Embryonic facial prominence (tissue), 1 donor: ENCODE data around the gene SAP30BP.

ENCODE experiments used
- DNase-seq: peaks from one replicate; pipeline ENCODE4 v3.0.0-alpha.2; 2016; ENCODE audit errors: extremely low spot score

The SAP30BP gene

GRCh38 chr17:75647061-75647460 is 20.1 kb upstream of the SAP30BP start:
- DNase-seq = no peak

DNA sequence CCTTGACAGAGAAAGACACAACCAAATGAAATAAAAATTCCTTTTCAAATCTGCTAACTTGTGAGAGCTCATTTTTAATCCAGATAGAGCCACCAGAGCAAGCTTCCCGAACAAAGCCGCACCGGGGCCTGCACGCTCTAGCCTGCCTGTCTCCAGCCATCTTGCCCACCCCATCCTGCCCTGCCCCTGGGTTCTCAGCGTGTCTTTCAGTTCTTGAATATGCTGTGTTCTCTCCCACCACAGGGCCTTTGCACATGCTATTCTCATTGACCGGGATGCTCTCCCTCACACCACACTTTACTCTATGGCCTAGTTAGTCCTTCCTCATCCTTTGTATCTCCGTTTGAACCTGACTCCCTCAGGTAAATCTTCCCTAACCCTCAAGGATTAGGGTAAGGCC is 19.2 kb upstream of the SAP30BP start:
- no peak for DNase-seq

GRCh38 chr17:75649687-75650086 is 17.5 kb upstream of the SAP30BP start:
- no peak for DNase-seq

DNA sequence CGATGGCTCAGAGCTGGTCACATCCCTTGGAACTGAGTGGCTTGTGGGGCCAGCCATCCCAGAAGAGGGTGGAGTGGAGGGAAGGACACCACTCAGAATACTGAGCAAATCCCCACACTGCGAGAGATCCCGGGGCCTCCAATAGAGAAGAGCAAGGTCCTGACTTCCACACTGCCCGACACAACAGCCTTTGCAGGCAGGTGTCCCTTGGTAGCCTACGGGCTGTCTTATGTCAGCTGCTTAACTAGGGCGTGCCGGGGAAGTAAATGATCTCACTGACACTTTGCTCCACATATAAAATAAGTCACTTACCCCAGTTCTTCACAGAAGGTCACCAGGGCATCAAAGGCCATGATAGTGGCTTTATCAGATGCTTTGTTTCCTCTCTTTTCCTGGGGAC is 16.3 kb upstream of the SAP30BP start:
- DNase-seq = no peak

DNA sequence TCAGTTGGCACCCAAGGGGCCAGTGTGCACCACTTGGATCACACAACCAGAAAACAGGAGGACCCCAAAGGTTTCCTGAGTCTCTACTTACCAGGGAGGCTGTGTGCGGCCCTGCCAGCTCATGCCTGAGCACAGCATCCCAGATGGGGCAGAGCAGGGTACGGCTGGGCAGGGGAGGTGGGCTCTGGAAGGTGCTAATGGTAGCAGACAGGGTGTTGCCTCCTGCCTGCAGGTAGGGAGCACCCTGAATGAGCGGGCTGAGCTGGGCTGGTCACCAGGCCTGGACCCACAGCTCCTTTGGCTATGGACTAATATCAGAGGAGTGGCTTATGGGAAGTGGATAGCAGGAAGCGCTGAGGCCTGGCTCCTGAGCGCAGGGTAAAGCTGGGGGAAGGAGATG is 14.8 kb upstream of the SAP30BP start:
- DNase-seq = no peak

GRCh38 chr17:75652934-75653549 is 14.1 kb upstream of the SAP30BP start:
- DNase-seq = no peak

DNA sequence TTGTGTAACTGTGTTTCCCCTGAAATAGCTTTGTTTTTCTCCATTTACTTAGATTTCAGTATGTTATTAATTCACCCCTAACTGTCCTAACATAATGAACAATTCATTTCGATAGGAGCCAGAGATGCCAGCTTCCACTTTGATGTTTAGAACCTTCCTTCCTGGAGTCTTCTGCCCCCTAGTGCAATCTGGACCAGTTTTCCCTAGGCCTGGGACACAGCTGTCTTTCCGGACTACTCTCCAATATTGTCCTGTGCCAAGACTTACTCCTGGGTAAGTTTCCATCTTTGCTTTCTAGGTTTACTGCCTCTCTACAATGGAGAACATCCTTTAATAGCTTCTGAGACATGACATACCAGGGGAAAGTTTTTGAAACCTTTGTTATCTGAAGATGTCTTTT is 13.0 kb upstream of the SAP30BP start:
- no peak for DNase-seq

DNA sequence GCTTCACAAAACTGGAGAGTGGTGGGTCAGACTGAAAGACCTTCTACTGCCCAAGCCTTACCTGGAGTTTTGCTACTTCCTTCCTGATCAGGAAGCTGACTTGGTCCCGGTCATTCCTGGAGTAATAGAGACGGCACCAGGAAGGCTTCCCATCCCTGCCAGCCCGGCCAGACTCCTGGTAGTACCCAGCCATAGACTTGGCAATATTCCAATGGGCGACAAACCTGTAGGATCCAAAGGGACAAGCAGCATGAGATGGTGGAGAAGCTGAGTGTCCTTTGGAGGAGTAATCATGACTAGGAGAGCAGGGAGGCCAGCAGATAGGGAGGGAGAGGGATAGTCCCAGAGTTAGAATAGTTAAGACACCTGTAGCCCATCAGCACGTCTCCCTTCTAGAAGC is 8.9 kb upstream of the SAP30BP start:
- DNase-seq = no peak

GRCh38 chr17:75661531-75661930 is 5.6 kb upstream of the SAP30BP start:
- DNase-seq = no peak

GRCh38 chr17:75662511-75662910 is 4.6 kb upstream of the SAP30BP start:
- DNase-seq = no peak

- DNase-seq = no peak
Observed at GRCh38 chr17:75664099-75664549, 3.0 kb upstream of the SAP30BP start.

DNA sequence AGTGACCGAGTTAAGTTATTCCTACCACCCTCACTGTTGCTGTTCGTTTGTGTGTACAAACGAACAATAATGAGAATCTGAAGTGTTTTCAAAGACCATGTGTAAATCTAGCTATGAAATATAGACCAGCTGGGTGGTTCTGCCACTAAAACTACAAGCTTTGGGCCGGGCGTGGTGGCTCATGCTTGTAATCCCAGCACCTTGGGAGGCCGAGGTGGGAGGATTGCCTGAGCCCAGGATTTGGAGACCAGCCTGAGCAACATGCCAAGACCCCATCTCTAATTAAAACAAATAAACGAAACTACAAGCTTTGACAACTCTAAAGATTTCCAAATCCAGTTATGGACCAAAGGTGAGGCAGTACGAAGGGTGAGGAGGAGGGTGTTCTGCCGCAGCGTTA is 1.2 kb upstream of the SAP30BP start:
- no peak for DNase-seq

DNA sequence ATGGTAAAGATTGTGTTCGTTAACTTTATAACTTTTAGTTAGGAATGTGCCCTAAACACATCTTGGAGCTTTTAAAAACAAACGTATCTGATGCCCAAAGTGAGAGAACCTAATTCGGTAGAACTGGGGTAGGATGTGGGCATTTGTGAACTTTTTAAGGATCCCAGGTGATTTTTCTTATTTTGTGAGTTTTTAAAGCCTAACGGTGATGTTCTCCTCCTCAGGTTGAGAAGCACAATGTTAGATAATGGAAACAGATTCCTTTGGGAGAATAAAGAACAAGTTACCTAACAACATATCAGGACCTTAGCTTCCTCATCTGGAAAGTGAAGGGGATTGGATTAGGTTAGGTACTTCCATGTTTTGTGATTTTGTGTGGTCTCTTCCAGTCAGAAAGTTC is 687 bp downstream of the SAP30BP start:
- no peak for DNase-seq

DNA sequence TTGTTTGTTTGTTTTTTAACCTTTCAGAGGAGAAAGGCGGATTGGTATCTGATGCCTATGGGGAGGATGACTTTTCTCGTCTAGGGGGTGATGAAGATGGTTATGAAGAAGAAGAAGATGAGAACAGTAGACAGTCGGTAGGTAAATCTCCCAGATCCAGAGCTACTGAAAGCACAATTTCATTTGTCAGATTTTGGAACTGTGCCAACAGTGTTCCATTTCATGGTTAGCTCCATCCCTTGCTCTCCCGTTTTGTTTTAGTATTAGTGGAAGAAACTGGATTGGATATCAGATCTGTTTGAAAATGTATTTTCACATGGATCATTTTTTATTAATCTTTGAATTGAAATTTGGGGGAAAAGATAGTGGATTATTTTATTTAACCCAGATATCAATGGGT is 1.4 kb downstream of the SAP30BP start:
- no peak for DNase-seq

GRCh38 chr17:75670868-75671267 is 3.7 kb downstream of the SAP30BP start:
- DNase-seq = no peak

DNA sequence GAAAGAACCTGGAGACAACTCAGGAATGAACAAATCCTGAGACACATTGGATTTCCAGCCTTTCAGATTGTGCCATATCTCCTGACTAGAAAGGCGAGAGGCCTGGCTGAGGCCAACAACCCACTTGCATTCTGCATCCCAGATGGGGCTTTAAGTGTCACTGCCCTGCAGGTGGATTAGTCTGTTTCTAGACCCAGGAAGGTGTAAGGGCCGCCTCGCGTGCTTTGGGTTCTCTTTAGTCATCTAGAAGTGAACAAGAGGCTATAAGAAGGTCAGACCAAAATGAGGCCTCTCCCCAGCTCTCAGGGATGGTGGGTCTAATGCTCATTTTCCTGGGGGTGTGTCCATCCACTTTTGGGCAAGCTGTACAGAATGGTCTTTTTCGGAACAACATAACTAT is 4.9 kb downstream of the SAP30BP start:
- DNase-seq = no peak

DNA sequence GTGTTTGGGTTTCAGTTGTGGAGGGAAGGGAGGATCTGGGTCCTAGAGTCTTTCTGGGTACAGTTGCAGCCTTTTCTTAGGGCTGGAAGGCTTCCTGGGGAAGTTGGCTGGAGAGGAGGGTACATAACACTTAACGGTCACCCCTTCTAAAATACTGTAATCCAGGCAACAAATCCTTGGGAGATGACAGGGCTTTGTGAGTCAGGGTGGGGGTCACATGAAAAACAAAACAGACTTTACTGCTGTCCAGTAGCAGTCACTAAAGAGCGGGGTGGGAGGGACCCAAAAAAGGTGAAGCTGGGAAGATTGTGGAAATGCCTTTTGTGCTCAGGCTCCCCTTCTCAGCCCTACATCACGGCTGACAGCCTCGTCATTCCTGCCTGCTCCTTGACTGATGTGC is 6.3 kb downstream of the SAP30BP start:
- no peak for DNase-seq

DNA sequence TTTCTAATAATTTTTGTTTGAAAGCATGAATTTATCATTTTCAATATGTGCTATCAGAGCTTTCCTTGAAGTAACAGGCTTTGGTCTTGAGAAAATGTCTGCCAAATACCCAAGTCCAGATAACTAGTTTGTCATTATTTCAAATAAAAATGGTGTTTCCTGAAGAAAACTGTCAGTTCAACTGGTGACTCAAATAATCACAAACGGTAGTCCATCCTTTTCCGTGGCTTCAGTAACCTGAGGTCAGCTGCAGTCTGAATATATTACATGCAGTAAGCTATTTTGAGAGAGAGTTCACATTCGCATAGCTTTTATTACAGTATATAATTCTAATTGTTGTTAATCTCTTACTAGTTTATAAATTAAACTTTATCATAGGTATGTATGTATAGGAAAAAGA is 9.3 kb downstream of the SAP30BP start:
- no peak for DNase-seq

- no peak for DNase-seq
Observed at GRCh38 chr17:75679706-75680211, 12.6 kb downstream of the SAP30BP start.

- DNase-seq = no peak
Observed at GRCh38 chr17:75680431-75680830, 13.3 kb downstream of the SAP30BP start.

DNA sequence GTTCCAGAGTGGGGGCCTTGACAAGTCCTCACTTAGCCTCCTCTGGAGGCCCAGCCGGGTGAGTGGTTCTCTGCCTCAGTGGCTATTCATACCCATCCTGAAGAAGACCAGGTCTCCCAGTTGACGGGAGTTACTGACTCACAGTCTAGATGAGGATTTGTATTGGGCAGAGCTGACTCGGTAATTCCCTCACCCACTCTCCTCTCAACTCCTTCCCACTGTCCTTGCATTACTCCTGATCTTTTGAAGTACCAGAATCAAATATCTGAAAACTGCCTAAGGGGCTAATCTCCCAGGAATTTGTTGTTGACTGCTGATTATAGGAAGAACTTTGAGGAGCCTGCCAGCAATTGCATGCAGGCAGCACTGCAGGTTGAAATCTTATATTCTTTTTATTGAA is 14.2 kb downstream of the SAP30BP start:
- DNase-seq = no peak

DNA sequence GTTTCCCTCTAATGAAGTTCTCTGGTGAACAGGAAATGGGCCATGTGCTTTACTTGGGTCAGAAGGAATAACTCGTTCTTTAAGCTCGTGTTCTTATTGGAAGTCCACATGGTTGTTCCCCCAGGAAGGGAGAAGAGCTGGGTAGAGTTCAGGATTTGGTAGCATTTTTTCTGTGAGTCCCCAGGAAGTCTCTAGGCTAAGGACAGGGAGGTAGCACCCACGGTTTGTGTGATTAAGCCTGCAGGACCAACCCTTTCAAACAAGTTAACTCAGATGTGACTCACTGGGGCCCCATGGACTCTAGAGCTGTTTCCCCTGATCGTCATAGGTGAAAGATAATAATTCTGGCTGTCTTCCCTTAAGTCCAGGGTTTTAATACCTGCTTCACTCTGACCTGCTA is 16.4 kb downstream of the SAP30BP start:
- DNase-seq = no peak

- no peak for DNase-seq
Observed at GRCh38 chr17:75684249-75684648, 17.1 kb downstream of the SAP30BP start.

- DNase-seq = no peak
Observed at GRCh38 chr17:75684924-75685323, 17.8 kb downstream of the SAP30BP start.
